Mesenteric fat pad (tissue), 1 donor: Measurements from ENCODE around the gene MON2. TPM values are rescaled to one million over a fixed set of nuclear protein-coding genes. Genes with fewer than 3 reads are reported as not detected.
"Not testable (repeated sequence)": the region's sequence is repeated elsewhere in the genome, so short reads cannot be mapped to it uniquely, and the experiment has no call there.

ENCODE experiments used
- DNase-seq: peaks from one replicate; pipeline ENCODE4 v3.0.0-alpha.2; 2020; ENCODE audit warnings: low spot score
- long read RNA-seq: library from polyadenylated mRNA; unstranded; transcript quantifications from one replicate; pipeline ENCODE4 v2.0.0, GENCODE V29; 2020
- total RNA-seq: library from RNA; stranded (reverse); fragmentation: NEBNext Ultra II Directional; extraction: Animal tissue kit (Norgen Biotek cat#: 25700); gene quantifications from one replicate; pipeline ENCODE4 v1.2.1, GENCODE V29; 2021
- donor health status: DM: yes; HTN: yes; CAD: no.

MON2 gene, protein sequence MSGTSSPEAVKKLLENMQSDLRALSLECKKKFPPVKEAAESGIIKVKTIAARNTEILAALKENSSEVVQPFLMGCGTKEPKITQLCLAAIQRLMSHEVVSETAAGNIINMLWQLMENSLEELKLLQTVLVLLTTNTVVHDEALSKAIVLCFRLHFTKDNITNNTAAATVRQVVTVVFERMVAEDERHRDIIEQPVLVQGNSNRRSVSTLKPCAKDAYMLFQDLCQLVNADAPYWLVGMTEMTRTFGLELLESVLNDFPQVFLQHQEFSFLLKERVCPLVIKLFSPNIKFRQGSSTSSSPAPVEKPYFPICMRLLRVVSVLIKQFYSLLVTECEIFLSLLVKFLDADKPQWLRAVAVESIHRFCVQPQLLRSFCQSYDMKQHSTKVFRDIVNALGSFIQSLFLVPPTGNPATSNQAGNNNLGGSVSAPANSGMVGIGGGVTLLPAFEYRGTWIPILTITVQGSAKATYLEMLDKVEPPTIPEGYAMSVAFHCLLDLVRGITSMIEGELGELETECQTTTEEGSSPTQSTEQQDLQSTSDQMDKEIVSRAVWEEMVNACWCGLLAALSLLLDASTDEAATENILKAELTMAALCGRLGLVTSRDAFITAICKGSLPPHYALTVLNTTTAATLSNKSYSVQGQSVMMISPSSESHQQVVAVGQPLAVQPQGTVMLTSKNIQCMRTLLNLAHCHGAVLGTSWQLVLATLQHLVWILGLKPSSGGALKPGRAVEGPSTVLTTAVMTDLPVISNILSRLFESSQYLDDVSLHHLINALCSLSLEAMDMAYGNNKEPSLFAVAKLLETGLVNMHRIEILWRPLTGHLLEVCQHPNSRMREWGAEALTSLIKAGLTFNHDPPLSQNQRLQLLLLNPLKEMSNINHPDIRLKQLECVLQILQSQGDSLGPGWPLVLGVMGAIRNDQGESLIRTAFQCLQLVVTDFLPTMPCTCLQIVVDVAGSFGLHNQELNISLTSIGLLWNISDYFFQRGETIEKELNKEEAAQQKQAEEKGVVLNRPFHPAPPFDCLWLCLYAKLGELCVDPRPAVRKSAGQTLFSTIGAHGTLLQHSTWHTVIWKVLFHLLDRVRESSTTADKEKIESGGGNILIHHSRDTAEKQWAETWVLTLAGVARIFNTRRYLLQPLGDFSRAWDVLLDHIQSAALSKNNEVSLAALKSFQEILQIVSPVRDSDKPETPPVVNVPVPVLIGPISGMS (N-terminal part only)
- 52.7 TPM for total RNA-seq
- long read RNA-seq, partial matches to known transcripts = 13 of 33 reads
- long read RNA-seq, other reads (novel, unspliced or antisense) = 20 of 33 reads

- DNase-seq = peak; percentile 96
Observed at GRCh38 chr12:62466594-62467491, at the start of gene MON2. Gene MON2 (plus strand): TSS chr12:62466826. CDS start chr12:62467208, 382 bp downstream.

GRCh38 chr12:62426089-62426488 lies 40.5 kb upstream of the MON2 start:
- no peak for DNase-seq

- no peak for DNase-seq
Observed at GRCh38 chr12:62429457-62429856, 37.2 kb upstream of the MON2 start.

DNA sequence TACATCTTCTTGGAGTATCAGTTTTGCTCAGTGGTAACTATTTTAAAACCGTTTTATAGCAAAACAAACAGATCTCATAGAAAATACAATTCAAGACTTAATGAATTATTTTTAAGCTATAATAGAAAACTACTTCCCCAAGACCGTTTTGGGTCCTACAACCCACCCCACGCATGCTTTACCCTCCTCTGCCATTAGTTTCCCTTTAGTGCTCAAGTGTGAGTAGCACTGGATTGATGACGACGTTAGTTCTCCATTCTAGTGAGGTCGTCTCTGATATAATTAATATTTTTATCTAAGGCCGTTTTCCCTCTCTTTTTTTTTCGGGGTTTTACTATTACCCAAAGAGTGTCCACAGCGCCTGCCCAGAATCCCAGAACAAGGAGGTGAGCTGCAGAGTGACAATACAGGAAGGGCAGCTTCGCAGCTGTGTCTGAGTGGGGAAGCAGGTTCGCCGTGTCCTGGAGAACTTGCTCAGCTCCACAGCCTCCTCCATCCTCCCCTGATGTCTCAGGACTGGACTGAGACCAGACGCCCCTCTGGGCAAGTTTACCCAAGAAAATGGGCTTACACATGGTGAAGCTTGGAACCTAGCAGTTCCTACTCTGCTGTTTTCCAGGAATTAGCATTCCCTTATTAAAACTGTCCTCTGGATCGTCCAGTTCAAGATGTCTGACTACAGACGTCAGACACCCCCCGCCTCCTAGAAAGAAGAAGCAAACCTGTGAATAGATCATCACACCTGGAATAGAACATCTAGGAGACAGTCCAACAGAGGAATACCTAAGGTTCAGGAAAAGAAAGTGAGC lies 31.9 kb upstream of the MON2 start:
- no peak for DNase-seq

- DNase-seq = no peak
Observed at GRCh38 chr12:62435303-62436163, 31.1 kb upstream of the MON2 start.

DNA sequence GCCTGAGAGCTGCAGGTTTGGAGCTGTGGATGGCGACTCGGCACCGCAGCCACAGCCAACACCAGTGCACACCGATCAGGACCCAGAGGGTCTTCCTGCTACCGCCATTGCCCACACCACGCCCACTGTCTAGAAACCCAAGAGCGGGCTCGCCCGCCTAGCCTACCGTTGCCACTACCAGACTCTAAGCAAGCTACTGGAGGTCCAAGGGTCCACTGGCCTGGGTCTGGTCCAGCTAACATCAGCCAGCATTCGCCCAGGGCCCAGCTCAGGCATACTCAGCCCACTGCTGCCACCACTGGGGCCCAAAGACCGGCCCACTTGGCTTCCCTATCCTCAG lies 30.5 kb upstream of the MON2 start:
- no peak for DNase-seq

DNA sequence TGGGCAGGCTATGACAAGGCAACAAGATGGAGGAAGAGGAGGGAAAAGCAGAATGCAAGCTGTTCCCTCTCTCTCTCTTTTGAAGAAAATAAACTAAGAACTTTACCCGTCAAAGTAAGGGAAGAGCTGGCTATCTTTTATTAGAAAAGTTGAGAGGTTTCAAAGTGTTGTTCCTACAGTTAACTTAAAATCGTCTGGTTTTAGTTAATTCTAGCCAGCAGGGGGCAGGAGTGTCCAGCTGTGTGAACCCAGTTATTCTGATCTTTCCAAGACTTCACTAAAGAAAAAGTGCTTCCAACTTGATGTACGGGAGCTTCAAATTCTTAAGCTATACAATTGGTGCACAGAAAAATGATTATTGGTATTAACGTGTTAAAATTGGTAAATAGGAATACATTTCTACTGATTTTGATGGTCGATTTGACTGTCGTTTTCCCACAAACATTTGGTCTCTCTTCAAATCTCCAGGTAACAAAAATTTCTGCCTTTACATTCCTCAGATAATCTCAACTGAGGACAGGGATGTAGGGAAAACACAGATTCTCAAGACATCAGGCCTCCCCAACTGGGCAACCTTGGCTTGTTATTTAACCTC lies 28.4 kb upstream of the MON2 start:
- no peak for DNase-seq

GRCh38 chr12:62446754-62447452 lies 19.7 kb upstream of the MON2 start:
- no peak for DNase-seq

DNA sequence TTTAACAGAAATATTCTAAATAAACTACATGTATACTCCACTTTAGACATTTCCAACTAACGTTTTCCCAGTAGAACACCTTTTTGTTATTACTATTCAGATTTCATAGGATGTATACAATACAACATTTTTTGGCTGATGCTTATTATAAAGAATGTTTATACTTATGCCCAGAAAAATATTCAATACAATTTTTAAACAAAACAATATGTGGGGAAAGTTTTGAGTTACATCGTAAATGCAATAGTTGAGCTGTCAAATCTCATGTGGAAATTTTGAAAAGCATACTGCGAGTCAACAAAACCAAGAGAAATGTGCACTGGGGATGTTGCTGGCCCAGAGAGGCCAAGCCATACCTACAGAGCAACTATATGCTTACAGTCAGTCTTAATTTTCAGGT lies 18.2 kb upstream of the MON2 start:
- no peak for DNase-seq

DNA sequence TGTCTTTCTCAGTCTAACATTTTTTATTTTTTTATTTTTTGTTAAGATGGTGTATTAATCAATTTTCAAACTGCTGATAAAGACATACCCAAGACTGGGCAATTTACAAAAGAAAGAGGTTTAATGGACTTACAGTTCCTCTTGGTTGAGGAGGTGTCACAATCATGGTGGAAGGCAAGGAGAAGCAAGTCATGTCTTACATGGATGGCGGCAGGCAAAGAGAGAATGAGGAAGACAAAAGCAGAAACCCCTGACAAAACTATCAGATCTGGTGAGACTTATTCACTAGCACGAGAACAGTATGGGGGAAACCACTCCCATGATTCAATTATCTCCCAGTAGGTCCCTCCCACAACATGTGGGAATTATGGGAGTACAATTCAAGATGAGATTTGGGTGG lies 11.2 kb upstream of the MON2 start:
- DNase-seq = not testable (repeated sequence)

DNA sequence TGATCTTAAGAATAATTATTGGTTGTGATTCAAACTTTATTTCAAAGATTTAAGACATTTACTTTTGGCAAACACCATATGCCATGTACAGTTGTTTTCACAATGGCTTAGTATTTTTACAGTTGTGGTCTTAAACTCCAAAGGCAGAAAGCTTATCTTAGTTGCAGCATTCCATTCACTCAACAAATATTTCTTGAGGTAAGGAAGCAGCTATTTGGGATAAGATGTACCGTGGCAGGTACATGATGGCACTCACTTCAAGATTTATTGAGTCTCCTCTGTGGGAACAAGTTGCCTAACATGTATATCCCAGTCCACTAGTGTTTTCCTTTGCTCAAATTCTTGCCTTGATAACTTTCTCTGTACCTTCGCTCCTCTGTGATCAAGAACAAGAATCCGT lies 8.0 kb upstream of the MON2 start:
- DNase-seq = no peak

DNA sequence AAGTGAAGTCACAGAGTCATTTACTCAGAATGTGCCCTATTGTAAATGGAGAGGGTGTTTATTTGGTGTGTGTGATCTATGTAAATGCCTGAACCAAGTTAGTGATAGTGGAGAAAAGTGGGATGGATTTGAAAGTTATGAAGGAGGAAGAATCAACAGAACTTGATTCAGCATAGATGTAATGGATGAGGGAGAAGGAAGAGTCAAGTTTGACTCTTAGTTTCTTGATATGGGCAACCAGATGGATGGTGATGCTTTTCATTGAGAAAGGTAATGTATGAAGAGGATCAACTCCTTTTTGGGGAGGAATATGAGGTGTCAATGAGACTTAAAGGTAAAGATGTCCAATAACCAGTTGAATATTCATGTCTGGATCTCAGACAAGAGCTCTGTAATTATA lies 6.7 kb upstream of the MON2 start:
- no peak for DNase-seq

DNA sequence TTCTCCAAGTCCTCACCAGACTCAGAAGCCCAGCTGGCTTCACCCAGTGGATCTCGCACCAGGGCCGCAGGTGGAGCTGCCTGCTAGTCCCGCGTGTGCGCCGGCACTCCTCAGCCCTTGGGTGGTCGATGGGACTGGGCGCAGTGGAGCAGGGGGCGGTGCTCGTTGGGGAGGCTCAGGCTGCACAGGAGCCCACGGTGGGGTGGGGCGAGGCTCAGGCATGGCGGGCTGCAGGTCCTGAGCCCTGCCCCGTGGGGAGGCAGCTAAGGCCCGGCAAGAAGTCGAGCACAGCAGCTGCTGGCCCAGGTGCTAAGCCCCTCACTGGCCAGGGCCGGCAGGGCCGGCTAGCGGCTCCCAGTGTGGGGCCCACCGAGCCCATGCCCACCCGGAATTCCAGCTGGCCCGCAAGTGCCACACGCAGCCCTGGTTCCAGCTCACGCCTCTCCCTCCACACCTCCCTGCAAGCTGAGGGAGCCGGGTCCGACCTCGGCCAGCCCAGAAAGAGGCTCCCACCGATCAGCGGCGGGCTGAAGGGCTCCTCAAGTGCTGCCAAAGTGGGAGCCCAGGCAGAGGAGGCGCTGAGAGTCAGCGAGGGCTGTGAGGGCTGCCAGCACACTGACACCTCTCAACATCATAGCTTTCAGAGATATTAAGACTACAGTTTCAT lies 5.3 kb upstream of the MON2 start:
- DNase-seq = not testable (repeated sequence)

GRCh38 chr12:62463252-62463651 lies 3.4 kb upstream of the MON2 start:
- DNase-seq = not testable (repeated sequence)

DNA sequence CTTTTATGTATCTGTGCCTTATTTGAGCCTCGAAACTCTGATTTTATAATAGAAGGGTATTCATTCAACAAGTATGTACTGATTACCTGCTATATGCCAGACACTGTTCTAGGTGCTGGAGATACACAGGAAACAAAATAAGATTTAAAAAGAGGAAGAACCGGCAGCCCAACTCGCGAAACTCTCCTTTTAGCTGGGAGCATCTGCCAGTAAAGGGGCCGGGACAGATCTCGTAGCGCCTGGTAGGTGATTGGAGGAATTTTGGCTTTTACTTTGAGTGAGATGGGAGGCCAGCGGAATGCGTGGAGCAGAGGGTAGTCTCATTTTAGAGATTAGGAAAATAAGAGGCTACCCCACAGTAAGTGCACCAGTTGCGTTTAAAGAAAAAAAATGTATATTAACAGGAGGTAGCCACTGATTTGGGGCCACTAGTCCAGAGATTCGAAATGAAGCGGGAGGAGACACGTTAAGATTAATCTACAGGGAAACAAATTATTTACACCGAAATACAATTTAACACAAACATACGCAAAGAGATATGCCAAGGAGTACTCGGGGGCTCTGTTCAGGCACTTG lies 520 bp upstream of the MON2 start:
- no peak for DNase-seq

DNA sequence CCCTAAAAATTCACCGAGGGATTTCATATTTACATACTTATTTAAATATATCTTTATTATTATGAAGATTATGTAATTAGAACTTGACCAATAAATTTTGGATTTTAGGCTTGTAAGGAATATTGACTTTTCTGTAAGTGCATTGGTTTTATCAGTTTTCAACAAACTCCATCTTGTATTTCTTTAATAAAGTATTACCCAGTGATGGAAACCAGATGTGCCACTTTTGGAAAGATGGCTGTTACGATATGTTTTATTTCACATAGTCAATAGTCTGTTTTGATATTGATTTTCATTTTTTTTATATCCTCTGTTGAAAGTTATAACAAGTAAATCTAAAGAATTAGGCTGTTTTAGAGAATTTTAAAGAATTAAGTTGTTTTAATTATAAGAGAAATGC lies 1.8 kb downstream of the MON2 start:
- DNase-seq = no peak

DNA sequence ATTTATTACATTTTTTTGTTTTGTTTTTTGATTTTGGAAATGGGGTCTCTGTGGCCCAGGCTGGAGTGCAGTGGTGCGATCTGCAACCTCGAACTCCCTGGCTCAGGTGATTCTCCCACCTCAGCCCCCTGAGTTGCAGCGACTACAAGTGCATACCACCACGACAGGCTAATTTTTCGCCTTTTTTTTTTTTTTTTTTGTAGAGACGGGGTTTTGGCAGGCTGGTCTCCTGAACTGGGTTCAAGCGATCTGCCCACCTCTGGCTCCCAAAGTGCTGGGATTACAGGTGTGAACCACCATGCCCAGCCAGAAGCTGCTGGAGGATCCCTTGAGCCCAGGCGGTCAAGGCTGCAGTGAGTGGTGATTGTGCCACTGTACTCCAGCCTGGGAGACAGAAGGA lies 2.3 kb downstream of the MON2 start:
- DNase-seq = no peak
